ENCODE results near the gene KCNC1. TPM values are rescaled to one million over a fixed set of nuclear protein-coding genes. Genes with fewer than 3 reads are reported as not detected.

The KCNC1 gene
- total and polyA plus RNA-seq, 7 donors: 0.36 to 1.9 (median 0.48) TPM; not detected in 3

DNA sequence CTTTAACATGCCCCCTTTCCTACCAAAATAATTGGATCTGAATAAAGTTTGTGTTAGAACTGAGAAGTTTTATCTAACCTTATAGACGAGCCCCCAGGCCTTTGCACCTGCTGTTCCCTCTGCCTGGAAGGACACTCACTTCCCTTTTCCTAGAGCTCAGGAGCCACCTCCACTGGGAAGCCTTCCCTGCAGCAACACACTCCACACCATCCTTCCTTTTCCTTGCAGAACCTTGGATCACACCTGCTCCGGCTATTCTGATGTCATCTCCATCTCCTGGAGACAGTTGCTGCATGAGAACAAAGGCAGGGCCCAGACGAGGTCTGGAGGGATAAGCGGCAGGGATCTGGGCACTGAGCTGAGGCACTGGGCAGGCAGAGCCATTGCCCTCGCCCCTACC, 37.8 kb upstream of the KCNC1 start:
- intact Hi-C loops (cut with DNase I): no loop called here
- Histone ChIP-seq H3K4me3 (no peak overlapping the region), H3K4me1 (no peaks in the 10 kb centered on the region), H3K27me3 (peaks cover 7 to 38% (median 11%) of the 10 kb centered on the region in 3 donors), H3K9me3 (no peaks in the 10 kb centered on the region), H3K27ac (no peak overlapping the region), H3K36me3 (no peaks in the 10 kb centered on the region)
- DNase-seq: no peak
- WGBS, 2 donors: 68 to 77% methylated on average over 5 of the region's 5 CpGs
- TF ChIP-seq POLR2AphosphoS5 (IDR thresholded peaks at IDR 0.05): no peak

GRCh38 chr11:17697175-17697949, 37.2 kb upstream of the KCNC1 start:
- Histone ChIP-seq H3K4me3 (no peak overlapping the region), H3K9me3 (no peaks in the 10 kb centered on the region), H3K4me1 (no peaks in the 10 kb centered on the region), H3K27ac (no peak overlapping the region), H3K27me3 (peaks cover 7 to 35% (median 11%) of the 10 kb centered on the region in 3 donors), H3K36me3 (no peaks in the 10 kb centered on the region)
- WGBS, 2 donors: 47 to 59% methylated on average over 6 of the region's 6 CpGs
- intact Hi-C loops (cut with DNase I): no loop called here
- TF ChIP-seq EP300 (IDR thresholded peaks at IDR 0.05): no peak
- TF ChIP-seq, protein P1, sequence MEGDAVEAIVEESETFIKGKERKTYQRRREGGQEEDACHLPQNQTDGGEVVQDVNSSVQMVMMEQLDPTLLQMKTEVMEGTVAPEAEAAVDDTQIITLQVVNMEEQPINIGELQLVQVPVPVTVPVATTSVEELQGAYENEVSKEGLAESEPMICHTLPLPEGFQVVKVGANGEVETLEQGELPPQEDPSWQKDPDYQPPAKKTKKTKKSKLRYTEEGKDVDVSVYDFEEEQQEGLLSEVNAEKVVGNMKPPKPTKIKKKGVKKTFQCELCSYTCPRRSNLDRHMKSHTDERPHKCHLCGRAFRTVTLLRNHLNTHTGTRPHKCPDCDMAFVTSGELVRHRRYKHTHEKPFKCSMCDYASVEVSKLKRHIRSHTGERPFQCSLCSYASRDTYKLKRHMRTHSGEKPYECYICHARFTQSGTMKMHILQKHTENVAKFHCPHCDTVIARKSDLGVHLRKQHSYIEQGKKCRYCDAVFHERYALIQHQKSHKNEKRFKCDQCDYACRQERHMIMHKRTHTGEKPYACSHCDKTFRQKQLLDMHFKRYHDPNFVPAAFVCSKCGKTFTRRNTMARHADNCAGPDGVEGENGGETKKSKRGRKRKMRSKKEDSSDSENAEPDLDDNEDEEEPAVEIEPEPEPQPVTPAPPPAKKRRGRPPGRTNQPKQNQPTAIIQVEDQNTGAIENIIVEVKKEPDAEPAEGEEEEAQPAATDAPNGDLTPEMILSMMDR (IDR thresholded peaks at IDR 0.05): no peak
- no peak for DNase-seq

- H3K4me3 ChIP-seq: no peak overlapping the region
- 78 to 81% methylated on average over 5 of the region's 5 CpGs for WGBS, 2 donors
- no peaks in the 10 kb centered on the region for H3K36me3 ChIP-seq
- DNase-seq: no peak
- intact Hi-C loops (cut with DNase I): no loop called here
- H3K4me1 ChIP-seq: no peaks in the 10 kb centered on the region
- peaks cover 0 to 4% (median under 1%) of the 10 kb centered on the region in 4 donors for H3K9me3 ChIP-seq
- TF ChIP-seq POLR2AphosphoS5 (IDR thresholded peaks at IDR 0.05): no peak
- TF ChIP-seq EP300 (IDR thresholded peaks at IDR 0.05): no peak
- TF ChIP-seq, protein P1 (IDR thresholded peaks at IDR 0.05): no peak
- no peak for TF ChIP-seq POLR2A (IDR thresholded peaks at IDR 0.05)
- peaks cover 7 to 29% (median 11%) of the 10 kb centered on the region in 3 donors for H3K27me3 ChIP-seq
- H3K27ac ChIP-seq: no peak overlapping the region
Observed at GRCh38 chr11:17699147-17700114, 35.1 kb upstream of the KCNC1 start.

GRCh38 chr11:17700991-17701390, 33.6 kb upstream of the KCNC1 start:
- Histone ChIP-seq H3K36me3 (no peaks in the 10 kb centered on the region), H3K27me3 (peaks cover 2 to 14% (median 7%) of the 10 kb centered on the region in 3 donors), H3K4me3 (no peak overlapping the region), H3K9me3 (peaks cover 0 to 4% (median under 1%) of the 10 kb centered on the region in 4 donors), H3K4me1 (no peaks in the 10 kb centered on the region), H3K27ac (no peak overlapping the region)
- 88 to 91% methylated on average over 4 of the region's 4 CpGs for WGBS, 2 donors
- intact Hi-C loops (cut with DNase I): no loop called here
- no peak for DNase-seq
- TF ChIP-seq, protein P1 (IDR thresholded peaks at IDR 0.05): no peak

DNA sequence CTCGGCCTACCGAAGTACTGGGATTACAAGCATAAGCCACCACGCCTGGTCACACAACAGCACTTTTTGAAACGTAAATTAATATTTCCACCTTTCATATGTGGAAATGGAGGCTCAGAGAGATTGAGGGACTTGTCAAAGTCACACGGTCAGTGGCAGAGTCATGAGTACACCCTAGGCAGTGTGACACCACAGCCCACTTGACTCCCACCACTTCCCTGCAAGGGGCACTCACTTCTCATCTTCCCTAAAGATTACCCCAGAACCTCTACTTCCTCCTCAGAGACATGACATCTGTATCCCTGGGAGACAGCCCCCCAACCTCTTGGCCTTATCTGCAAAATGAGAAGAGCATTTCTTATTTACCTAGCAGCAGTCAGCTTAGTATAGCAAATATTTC, 31.7 kb upstream of the KCNC1 start:
- Histone ChIP-seq H3K27ac (no peak overlapping the region), H3K36me3 (no peaks in the 10 kb centered on the region), H3K4me3 (no peak overlapping the region), H3K27me3 (no peaks in the 10 kb centered on the region), H3K9me3 (peaks cover 0 to 4% (median under 1%) of the 10 kb centered on the region in 4 donors), H3K4me1 (no peaks in the 10 kb centered on the region)
- WGBS, 2 donors: 64 to 74% methylated on average over 5 of the region's 5 CpGs
- intact Hi-C loops (cut with DNase I): no loop called here
- TF ChIP-seq EP300 (IDR thresholded peaks at IDR 0.05) (no peak), POLR2AphosphoS5 (IDR thresholded peaks at IDR 0.05) (no peak), POLR2A (IDR thresholded peaks at IDR 0.05) (no peak)
- DNase-seq: no peak

Data from sigmoid colon (tissue), 7 donors.